Panc1 (cell line): ENCODE measurements around the gene E4F1. TPM values are rescaled to one million over a fixed set of nuclear protein-coding genes. Genes with fewer than 3 reads are reported as not detected.

Experiments used
- ATAC-seq: fragments of 200-7000 bp; cut with Tn5 transposase; 2 replicates; pipeline ENCODE4 v1.9.1; 2020; ENCODE audit warnings: mild to moderate bottlenecking, moderate library complexity
- BruUV-seq: library from RNA; stranded (reverse); fragments of 400-500 nt; replicated peaks from 2 replicates; lab custom pipeline; 2021; lab: Mats Ljungman, UMichigan
- CTCF ChIA-PET: fragments of 300-600 bp; sonication (Branson Sonifier 250); formaldehyde crosslinking; loops from one replicate; lab custom pipeline; 2022; ENCODE audit warnings: antibody characterized with exemption; lab: Charles Lee
- POLR2A ChIA-PET: fragments of 300-600 bp; sonication (Branson Sonifier 250); formaldehyde crosslinking; loops from one replicate; lab custom pipeline; 2022; ENCODE audit warnings: antibody characterized with exemption; lab: Charles Lee
- DNase-seq: peaks from one replicate; pipeline ENCODE4 v3.0.0-alpha.2; 2010; ENCODE audit warnings: low read depth, low spot score
- H3K27ac ChIP-seq: 2 replicates; pipeline ENCODE4 v1.5.1; 2011; ENCODE audit warnings: mild to moderate bottlenecking, low read length, inconsistent platforms
- H3K27me3 ChIP-seq: fragments of 200-500 bp; sonication (Bioruptor generic); 2 replicates; pipeline ENCODE4 v1.6.0; 2014; ENCODE audit warnings: low read length, inconsistent platforms; ENCODE audit not compliant: control insufficient read depth, insufficient read depth
- H3K36me3 ChIP-seq: fragments of 200-500 bp; sonication (Bioruptor generic); 2 replicates; pipeline ENCODE4 v1.5.1; 2014; ENCODE audit warnings: inconsistent platforms, mild to moderate bottlenecking, low read length, moderate library complexity; ENCODE audit not compliant: control insufficient read depth, insufficient read depth
- H3K4me1 ChIP-seq: 2 replicates; pipeline ENCODE4 v1.5.1; 2011; ENCODE audit warnings: inconsistent platforms, mild to moderate bottlenecking, low read length, moderate library complexity; ENCODE audit not compliant: control insufficient read depth, insufficient read depth
- H3K4me3 ChIP-seq, 2 experiments: 2 replicates each; pipeline ENCODE4 v1.5.1; 2011 to 2012; ENCODE audit warnings: low read depth in 2 of 2, low read length in 2 of 2, mild to moderate bottlenecking in 2 of 2, inconsistent platforms in 1 of 2, moderate library complexity in 1 of 2
- H3K9me3 ChIP-seq: fragments of 200-500 bp; sonication (Bioruptor generic); 2 replicates; pipeline ENCODE4 v1.5.1; 2014; ENCODE audit warnings: low read depth, mild to moderate bottlenecking, inconsistent platforms, low read length, moderate library complexity; ENCODE audit not compliant: control insufficient read depth, insufficient read depth
- CTCF ChIP-seq: fragments of 450-650 bp; IDR thresholded peaks from 2 replicates; pipeline ENCODE4 v1.5.1; 2017; ENCODE audit warnings: mild to moderate bottlenecking
- POLR2AphosphoS5 ChIP-seq: IDR thresholded peaks from 2 replicates; pipeline ENCODE4 v1.6.1; 2012; ENCODE audit warnings: mild to moderate bottlenecking, low read depth, low read length, moderate library complexity
- REST ChIP-seq, 2 experiments: IDR thresholded peaks; 2 replicates each; pipeline ENCODE4 v1.6.1; 2011 to 2012; ENCODE audit warnings: low read depth in 2 of 2, control low read depth in 1 of 2, low read length in 1 of 2, mild to moderate bottlenecking in 1 of 2, moderate library complexity in 1 of 2; ENCODE audit not compliant: insufficient read depth in 1 of 2
- SIN3A ChIP-seq: IDR thresholded peaks from 2 replicates; pipeline ENCODE4 v1.6.1; 2012; ENCODE audit warnings: low read depth, mild to moderate bottlenecking, low read length, moderate library complexity, borderline replicate concordance; ENCODE audit not compliant: insufficient read depth
- TCF7L2 ChIP-seq: IDR thresholded peaks from 2 replicates; pipeline ENCODE4 v1.6.1; 2011; ENCODE audit warnings: mild to moderate bottlenecking, low read depth, low read length, inconsistent platforms
- in situ Hi-C: cut with HindIII; loops from 2 replicates; pipeline ENCODE4 v1.10.0; 2016; ENCODE audit warnings: low sequenced_read_pairs, low pct_unique_long_range_greater_than_20kb
- intact Hi-C: fragments of 100-400 bp; cut with micrococcal nuclease; formaldehyde crosslinking; loops from one replicate; pipeline ENCODE4 v1.10.0; 2022; ENCODE audit not compliant: unreplicated experiment
- total RNA-seq: library from RNA; stranded (reverse); gene quantifications from one replicate; pipeline ENCODE4 v1.2.1, GENCODE V29; 2021; ENCODE audit not compliant: unreplicated experiment

E4F1 gene
- total RNA-seq, 1 experiment from 2014 or later, result 50.8 TPM

DNA sequence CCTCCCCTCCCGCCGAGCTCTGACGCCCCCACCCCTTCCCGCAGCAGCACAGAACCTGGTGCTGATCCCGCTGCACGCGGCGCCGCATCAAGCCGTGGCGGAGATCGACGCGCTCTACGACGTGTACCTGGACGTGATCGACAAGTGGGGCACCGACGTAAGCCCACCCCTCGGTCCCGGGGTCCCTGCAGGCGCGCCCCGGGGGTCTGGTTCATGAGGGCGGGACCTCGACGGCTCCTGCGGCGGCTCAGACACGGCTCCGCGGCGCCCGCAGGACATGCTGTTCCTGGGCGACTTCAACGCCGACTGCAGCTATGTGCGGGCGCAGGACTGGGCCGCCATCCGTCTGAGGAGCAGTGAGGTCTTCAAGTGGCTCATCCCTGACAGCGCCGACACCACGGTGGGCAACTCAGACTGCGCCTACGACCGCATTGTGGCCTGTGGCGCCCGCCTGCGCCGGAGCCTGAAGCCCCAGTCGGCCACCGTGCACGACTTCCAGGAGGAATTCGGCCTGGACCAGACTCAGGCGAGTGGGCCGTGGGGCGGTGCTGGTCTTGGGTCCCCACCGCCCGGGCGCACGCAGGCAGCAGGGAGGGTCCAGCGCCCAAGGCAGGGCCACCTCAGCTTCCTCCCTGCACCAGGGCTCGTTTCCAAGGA is 14.2 kb downstream of the E4F1 start:
- Histone ChIP-seq H3K36me3 (no peaks in the 10 kb centered on the region; the same call in 1 of the 2 replicates), H3K27ac (no peak overlapping the region), H3K9me3 (no peaks in the 10 kb centered on the region), H3K4me3 (no peak overlapping the region), H3K27me3 (no peaks in the 10 kb centered on the region), H3K4me1 (peaks cover 8% of the 10 kb centered on the region)
- no peak for TF ChIP-seq TCF7L2
- TF ChIP-seq REST (IDR thresholded peaks at IDR 0.05; ENCODE audit: insufficient read depth in 1 of 2, low read depth in 2 of 2, low read length in 1 of 2), result no peak
- TF ChIP-seq SIN3A, result no peak
- no peak; the same call in 1 of the 2 replicates for TF ChIP-seq POLR2AphosphoS5
- no peak for TF ChIP-seq CTCF
- ChIA-PET POLR2A (no interaction called here), CTCF (interaction anchor here (0.6 kb wide), 1 partner anchor 15 kb away, joined by 3 read pairs; no protein-coding TSS in a partner anchor)
- in situ Hi-C loops, result no loop called here
- ATAC-seq (no peak), DNase-seq (no peak)
- BruUV-seq, result no TSS peak
- intact Hi-C loops, result no loop called here

DNA sequence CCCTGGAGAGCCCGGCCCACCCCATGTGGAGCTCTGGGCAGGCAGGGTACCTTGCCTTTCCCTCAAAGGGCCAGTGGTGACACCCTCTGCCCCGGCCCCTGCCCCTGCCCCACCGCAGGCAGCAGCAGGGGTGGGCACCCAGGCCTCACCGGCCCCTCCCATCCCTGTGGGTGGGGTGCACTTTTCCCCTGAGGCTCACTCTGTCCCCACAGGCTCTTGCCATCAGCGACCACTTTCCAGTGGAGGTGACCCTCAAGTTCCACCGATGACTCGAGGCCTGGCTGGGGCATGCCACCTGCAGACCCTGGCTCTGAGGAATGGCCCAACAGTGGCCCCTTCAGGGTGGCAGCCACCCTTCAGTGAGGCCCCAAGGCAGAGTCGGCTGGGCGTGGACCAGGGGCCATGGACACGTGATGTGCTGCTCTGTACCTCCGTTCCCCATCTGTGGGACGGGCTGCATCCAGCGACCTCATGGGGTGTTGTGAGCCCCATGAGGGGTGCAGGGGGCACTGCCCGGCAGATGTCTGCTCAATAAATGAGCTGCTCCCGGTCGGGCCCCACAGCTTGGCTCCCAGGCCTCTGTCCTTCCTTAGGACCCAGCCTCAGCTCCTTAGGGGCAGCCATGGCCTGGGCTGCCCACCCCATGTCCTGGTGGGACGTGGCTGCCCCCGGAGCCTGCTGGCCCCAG is 14.9 kb downstream of the E4F1 start:
- no TSS peak for BruUV-seq
- no peaks in the 10 kb centered on the region for H3K27me3 ChIP-seq
- CTCF ChIA-PET, result interaction anchor here (0.5 to 0.9 kb wide), 2 partner anchors 12 to 216 kb away, joined by 3 to 11 read pairs; no protein-coding TSS in a partner anchor
- H3K4me1 ChIP-seq, result peaks cover 8% of the 10 kb centered on the region
- H3K4me3 ChIP-seq, result no peak overlapping the region
- in situ Hi-C loops (no loop called here), intact Hi-C loops (no loop called here)
- peak overlapping the region; percentile 51 for H3K27ac ChIP-seq
- H3K9me3 ChIP-seq, result no peaks in the 10 kb centered on the region
- DNase-seq (no peak), ATAC-seq (peak; percentile 27)
- POLR2A ChIA-PET, result interaction anchor here (0.8 to 1.0 kb wide), 2 partner anchors 9 to 13 kb away, joined by 4 to 5 read pairs; partner anchors contain the start of gene ECI1
- TF ChIP-seq REST (IDR thresholded peaks at IDR 0.05; ENCODE audit: insufficient read depth in 1 of 2, low read depth in 2 of 2, low read length in 1 of 2) (no peak), SIN3A (no peak), CTCF (no peak; the same call in 1 of the 2 replicates), TCF7L2 (no peak), POLR2AphosphoS5 (no peak; the same call in none of the 2 replicates)
- H3K36me3 ChIP-seq, result peaks cover under 1% of the 10 kb centered on the region; the same call in 1 of the 2 replicates
